ENCODE results near the gene TMEM220. TPM values are rescaled to one million over a fixed set of nuclear protein-coding genes. Genes with fewer than 3 reads are reported as not detected.

Gene TMEM220
- total RNA-seq, 1 experiment from 2014 or later: not detected

GRCh38 chr17:10750210-10750609 is 20.4 kb upstream of the TMEM220 start:
- H3K27ac ChIP-seq (ENCODE audit: low read depth, low read length): no peak overlapping the region
- DNase-seq (ENCODE audit: low read depth, low spot score): no peak
- no peaks in the 10 kb centered on the region for H3K36me3 ChIP-seq (ENCODE audit: control insufficient read depth in 1 of 2, insufficient read depth in 2 of 2, low read length in 2 of 2)
- TF ChIP-seq SRF (IDR thresholded peaks at IDR 0.05; ENCODE audit: low read depth) (no peak), TCF7L2 (IDR thresholded peaks at IDR 0.05; ENCODE audit: borderline replicate concordance, extremely low read depth, insufficient read depth, insufficient read length) (no peak), EZH2 (IDR thresholded peaks at IDR 0.05) (no peak), SIN3A (IDR thresholded peaks at IDR 0.05; ENCODE audit: low read depth) (no peak), EZH2phosphoT487 (IDR thresholded peaks at IDR 0.05; ENCODE audit: borderline replicate concordance) (no peak), ZFX (IDR thresholded peaks at IDR 0.05) (no peak), ATF3 (IDR thresholded peaks at IDR 0.05) (no peak), POLR2A (IDR thresholded peaks at IDR 0.05; ENCODE audit: borderline replicate concordance, extremely low read depth, insufficient read depth, insufficient read length) (no peak)
- ATAC-seq: no peak
- H3K79me2 ChIP-seq (ENCODE audit: insufficient read depth, low read length): no peaks in the 10 kb centered on the region
- no peak overlapping the region for H2AFZ ChIP-seq (ENCODE audit: low read depth, low read length, poor library complexity, severe bottlenecking)
- no peak overlapping the region for H3K4me3 ChIP-seq (replicated peaks in 1 of 2; ENCODE audit: low read depth in 1 of 2, low read length in 2 of 2)
- H4K20me1 ChIP-seq (ENCODE audit: insufficient read depth): no peaks in the 10 kb centered on the region
- intact Hi-C loops (cut with micrococcal nuclease): no loop called here
- ChIA-PET RAD21 (ENCODE audit: low non-redundant PET in 1 of 2, low total read pairs in 2 of 2, uncharacterized antibody in 2 of 2, unreplicated experiment in 2 of 2) (no interaction called here), POLR2A (no interaction called here), CTCF (interaction anchor here (1.4 kb wide), 1 partner anchor 13 kb away, joined by 3 read pairs; no protein-coding TSS in a partner anchor)
- no peaks in the 10 kb centered on the region for H3K9me3 ChIP-seq (ENCODE audit: control insufficient read depth in 1 of 2, insufficient read depth in 1 of 2, low read depth in 1 of 2, low read length in 2 of 2)
- H3K9me2 ChIP-seq (ENCODE audit: insufficient read depth): no peaks in the 10 kb centered on the region
- H3K9ac ChIP-seq (ENCODE audit: low read length): no peak overlapping the region
- H3K4me2 ChIP-seq (ENCODE audit: low read length): no peak overlapping the region
- H3K27me3 ChIP-seq (ENCODE audit: insufficient read depth, low read length): peaks cover 33% of the 10 kb centered on the region
- no peaks in the 10 kb centered on the region for H3K4me1 ChIP-seq (ENCODE audit: control insufficient read depth in 1 of 2, insufficient read depth in 2 of 2, low read length in 2 of 2)
- BruUV-seq (replicated peaks): no TSS peak

- H3K9me3 ChIP-seq (ENCODE audit: control insufficient read depth in 1 of 2, insufficient read depth in 1 of 2, low read depth in 1 of 2, low read length in 2 of 2): no peaks in the 10 kb centered on the region
- H3K27ac ChIP-seq (ENCODE audit: low read depth, low read length): no peak overlapping the region
- BruUV-seq (replicated peaks): no TSS peak
- no peak overlapping the region for H3K4me3 ChIP-seq (replicated peaks in 1 of 2; ENCODE audit: low read depth in 1 of 2, low read length in 2 of 2)
- intact Hi-C loops (cut with micrococcal nuclease): no loop called here
- H3K4me1 ChIP-seq (ENCODE audit: control insufficient read depth in 1 of 2, insufficient read depth in 2 of 2, low read length in 2 of 2): no peaks in the 10 kb centered on the region
- ATAC-seq (no peak), DNase-seq (ENCODE audit: low read depth, low spot score) (no peak)
- H3K79me2 ChIP-seq (ENCODE audit: insufficient read depth, low read length): no peaks in the 10 kb centered on the region
- POLR2A ChIA-PET: no interaction called here
- no peaks in the 10 kb centered on the region for H3K36me3 ChIP-seq (ENCODE audit: control insufficient read depth in 1 of 2, insufficient read depth in 2 of 2, low read length in 2 of 2)
- no peaks in the 10 kb centered on the region for H3K9me2 ChIP-seq (ENCODE audit: insufficient read depth)
- RAD21 ChIA-PET (ENCODE audit: low non-redundant PET in 1 of 2, low total read pairs in 2 of 2, uncharacterized antibody in 2 of 2, unreplicated experiment in 2 of 2): no interaction called here
- no peak overlapping the region for H2AFZ ChIP-seq (ENCODE audit: low read depth, low read length, poor library complexity, severe bottlenecking)
- no peak overlapping the region for H3K4me2 ChIP-seq (ENCODE audit: low read length)
- CTCF ChIA-PET: interaction anchor here (1.2 kb wide), 1 partner anchor 11 kb away, joined by 3 read pairs; no protein-coding TSS in a partner anchor
- peaks cover 36% of the 10 kb centered on the region for H3K27me3 ChIP-seq (ENCODE audit: insufficient read depth, low read length)
- H4K20me1 ChIP-seq (ENCODE audit: insufficient read depth): no peaks in the 10 kb centered on the region
- H3K9ac ChIP-seq (ENCODE audit: low read length): no peak overlapping the region
- TF ChIP-seq FOSL1 (IDR thresholded peaks at IDR 0.05; ENCODE audit: low read depth): no peak
- TF ChIP-seq POLR2AphosphoS5 (IDR thresholded peaks at IDR 0.05; ENCODE audit: low read depth, low read length): no peak
- no peak for TF ChIP-seq POLR2A (IDR thresholded peaks at IDR 0.05; ENCODE audit: borderline replicate concordance, extremely low read depth, insufficient read depth, insufficient read length)
- TF ChIP-seq SRF (IDR thresholded peaks at IDR 0.05; ENCODE audit: low read depth): no peak
- TF ChIP-seq CTCF (IDR thresholded peaks at IDR 0.05 in 2 of 3, conservative IDR thresholded peaks at IDR 0.05 in 1 of 3; ENCODE audit: borderline replicate concordance in 1 of 3, insufficient read depth in 1 of 3, low read depth in 2 of 3, low read length in 2 of 3): no peak
- TF ChIP-seq EGR1 (IDR thresholded peaks at IDR 0.05; ENCODE audit: low read depth): no peak
- TF ChIP-seq YY1 (IDR thresholded peaks at IDR 0.05; ENCODE audit: extremely low read depth, insufficient replicate concordance, low read depth, low read length): no peak
- TF ChIP-seq RAD21 (IDR thresholded peaks at IDR 0.05; ENCODE audit: low read depth): no peak
- no peak for TF ChIP-seq ZFX (IDR thresholded peaks at IDR 0.05)
- no peak for TF ChIP-seq REST (IDR thresholded peaks at IDR 0.05; ENCODE audit: low read depth)
Measured at GRCh38 chr17:10748531-10749181, 18.8 kb upstream of the TMEM220 start.
